ENCODE measurements around the gene AMBN.

DNA sequence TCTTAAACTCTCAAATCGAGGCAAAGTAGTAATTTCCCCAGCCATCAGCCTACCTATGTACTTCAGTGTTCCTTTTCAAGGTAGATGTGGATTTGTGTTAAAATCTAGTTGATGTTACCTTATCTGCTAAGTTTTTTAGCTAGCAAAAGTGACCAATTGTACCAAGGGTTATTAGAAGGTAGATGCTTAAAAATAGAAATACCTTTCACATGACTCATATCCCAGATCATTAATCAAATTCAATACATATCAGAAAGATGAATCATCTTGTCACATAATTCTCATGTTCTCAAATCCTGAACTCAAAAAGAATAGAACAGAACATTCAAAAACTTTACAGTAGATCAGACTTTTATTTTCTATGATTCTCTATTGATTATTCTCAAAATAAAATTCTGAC is 40.0 kb downstream of the AMBN start:
- TF ChIP-seq, protein P1, sequence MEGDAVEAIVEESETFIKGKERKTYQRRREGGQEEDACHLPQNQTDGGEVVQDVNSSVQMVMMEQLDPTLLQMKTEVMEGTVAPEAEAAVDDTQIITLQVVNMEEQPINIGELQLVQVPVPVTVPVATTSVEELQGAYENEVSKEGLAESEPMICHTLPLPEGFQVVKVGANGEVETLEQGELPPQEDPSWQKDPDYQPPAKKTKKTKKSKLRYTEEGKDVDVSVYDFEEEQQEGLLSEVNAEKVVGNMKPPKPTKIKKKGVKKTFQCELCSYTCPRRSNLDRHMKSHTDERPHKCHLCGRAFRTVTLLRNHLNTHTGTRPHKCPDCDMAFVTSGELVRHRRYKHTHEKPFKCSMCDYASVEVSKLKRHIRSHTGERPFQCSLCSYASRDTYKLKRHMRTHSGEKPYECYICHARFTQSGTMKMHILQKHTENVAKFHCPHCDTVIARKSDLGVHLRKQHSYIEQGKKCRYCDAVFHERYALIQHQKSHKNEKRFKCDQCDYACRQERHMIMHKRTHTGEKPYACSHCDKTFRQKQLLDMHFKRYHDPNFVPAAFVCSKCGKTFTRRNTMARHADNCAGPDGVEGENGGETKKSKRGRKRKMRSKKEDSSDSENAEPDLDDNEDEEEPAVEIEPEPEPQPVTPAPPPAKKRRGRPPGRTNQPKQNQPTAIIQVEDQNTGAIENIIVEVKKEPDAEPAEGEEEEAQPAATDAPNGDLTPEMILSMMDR (IDR thresholded peaks at IDR 0.05; ENCODE audit: low read depth, low read length, poor library complexity, severe bottlenecking): no peak
- no peak for TF ChIP-seq EZH2phosphoT487 (IDR thresholded peaks at IDR 0.05; ENCODE audit: borderline replicate concordance, low read length)

All from DOHH2 (cell line).